Head of caudate nucleus (tissue), 42 donors: Measurements from ENCODE around the gene CEP44.
A peak's percentile ranks its signal among the peaks of the same experiment; 100 is the strongest.
"Not testable (repeated sequence)": the region's sequence is repeated elsewhere in the genome, so short reads cannot be mapped to it uniquely, and the experiment has no call there.

Experiments used
- DNase-seq, 42 donors: peaks; one replicate each; pipeline versions ENCODE4 v3.0.0 to v3.0.0-alpha.2; 2020 to 2021; ENCODE audit warnings: mixed read lengths in 7 of 42
- intact Hi-C: fragments of 100-400 bp; cut with DNase I; formaldehyde crosslinking; loops from one replicate; pipeline ENCODE4 v1.15.0; 2022

Gene CEP44, protein sequence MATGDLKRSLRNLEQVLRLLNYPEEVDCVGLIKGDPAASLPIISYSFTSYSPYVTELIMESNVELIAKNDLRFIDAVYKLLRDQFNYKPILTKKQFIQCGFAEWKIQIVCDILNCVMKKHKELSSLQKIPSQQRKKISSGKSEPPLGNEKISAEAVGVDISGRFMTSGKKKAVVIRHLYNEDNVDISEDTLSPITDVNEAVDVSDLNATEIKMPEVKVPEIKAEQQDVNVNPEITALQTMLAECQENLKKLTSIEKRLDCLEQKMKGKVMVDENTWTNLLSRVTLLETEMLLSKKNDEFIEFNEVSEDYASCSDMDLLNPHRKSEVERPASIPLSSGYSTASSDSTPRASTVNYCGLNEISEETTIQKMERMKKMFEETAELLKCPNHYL

DNA sequence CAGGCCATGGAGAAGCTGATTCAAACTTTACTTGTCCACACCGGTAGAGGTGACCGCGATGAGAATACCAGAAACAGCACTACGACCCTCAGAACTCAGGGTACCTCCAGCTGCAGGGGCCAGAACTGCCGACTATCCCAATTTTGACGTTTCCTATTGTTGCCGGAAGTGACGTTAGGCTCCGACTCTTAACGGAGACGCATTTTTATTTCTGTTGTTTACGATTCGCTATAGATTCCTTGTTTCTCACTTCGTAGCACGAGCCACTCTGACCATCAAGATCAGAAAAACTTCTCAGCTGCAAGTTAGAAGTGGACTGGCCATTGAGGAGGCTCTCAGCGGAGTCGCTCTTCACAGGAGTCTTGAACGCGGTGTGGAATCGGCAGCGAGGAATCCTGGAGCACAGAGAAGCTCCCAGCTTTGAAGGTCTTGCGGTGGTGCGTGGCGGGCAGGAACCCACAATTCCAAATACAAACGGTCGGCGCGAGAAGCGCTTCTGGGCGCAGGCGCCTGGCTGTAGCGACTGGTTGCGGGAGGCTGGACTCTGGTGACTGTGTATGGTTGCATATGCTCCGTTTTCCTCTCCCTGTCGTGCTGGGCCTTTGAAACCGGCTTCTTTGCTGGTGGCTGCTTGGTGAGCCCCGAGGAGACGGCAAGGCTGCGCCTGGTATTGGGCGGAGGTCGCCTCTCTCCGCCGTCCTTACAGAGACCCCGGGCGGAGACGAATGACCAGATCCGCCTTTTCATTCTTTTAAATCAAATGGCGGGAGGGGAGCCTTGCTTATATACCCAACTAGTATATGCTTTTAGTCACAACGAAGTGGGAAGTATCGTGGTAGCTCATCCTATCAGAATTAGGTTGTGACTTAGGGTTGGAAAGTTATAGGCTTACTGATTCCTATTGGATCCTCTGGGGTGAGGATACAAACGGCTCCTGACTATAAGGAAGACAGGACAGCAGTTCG is at the start of gene CEP44, which contains the start of gene FBXO8:
Gene CEP44 (plus strand): TSS at position 405 of the 965 bp plus-strand sequence. CDS start 15,211 bp downstream, outside the sequence.
Gene FBXO8 (minus strand): TSS at position 161 of the 965 bp plus-strand sequence. CDS start 20,575 bp downstream, outside the sequence.
- intact Hi-C loops: no loop called here
- peak; percentile 61 to 92 (median 78) for DNase-seq

DNA sequence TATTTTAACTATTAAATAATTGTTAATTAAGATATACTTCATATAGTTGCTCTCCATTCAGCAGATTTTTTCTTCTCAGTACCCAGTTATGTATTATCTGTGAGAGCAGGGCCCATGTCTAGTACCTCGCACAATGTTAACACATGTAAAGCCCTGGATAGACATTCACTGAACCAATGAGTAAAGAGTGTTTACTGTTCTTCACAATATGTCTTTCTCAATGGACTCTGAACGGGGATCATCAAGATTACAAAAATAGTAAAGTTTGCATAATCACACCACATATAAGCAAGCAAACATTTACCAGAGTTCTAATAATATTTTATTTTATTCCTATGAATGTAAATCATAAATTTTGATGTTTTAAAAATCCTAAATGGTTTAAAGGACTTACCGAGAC is 47.4 kb upstream of the CEP44 start:
- intact Hi-C loops: no loop called here
- no peak for DNase-seq

DNA sequence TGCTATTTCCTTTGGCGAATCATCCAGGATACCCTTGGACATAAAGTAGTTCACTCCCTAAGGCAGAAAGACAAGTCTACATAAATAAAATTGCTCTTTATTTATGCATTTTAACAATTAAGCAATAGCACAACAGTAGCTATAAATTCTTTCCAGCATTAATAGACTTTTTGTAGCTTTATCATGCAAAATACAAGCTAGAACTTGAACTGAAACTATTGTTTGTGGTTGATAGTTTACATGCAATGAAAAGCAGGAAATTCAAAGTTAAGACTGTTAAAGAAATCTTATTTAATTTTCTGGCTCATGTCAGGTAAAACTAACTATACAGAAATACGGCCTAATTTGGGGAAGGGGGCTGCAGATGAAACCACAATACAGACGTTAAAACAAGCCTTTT is 42.5 kb upstream of the CEP44 start:
- no peak for DNase-seq
- intact Hi-C loops: no loop called here

DNA sequence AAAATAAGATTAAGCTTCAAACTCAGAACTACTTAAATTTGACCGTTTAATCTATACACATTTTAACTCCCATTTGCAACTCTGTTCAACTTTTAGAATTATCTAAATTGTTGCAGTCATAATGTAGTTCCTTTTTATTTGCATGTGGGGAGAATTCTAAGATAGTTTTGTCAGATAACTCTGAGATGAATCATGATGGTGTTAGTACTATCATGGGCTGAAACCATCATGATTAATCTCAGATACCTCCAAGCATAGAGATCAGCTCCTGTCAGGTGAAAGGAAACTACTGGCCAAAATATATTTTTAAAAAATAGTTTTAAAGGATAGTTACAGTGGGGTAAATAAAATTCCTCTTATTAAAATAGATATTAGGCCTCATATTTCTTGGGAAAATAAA is 39.3 kb upstream of the CEP44 start:
- no peak for DNase-seq
- intact Hi-C loops: no loop called here

DNA sequence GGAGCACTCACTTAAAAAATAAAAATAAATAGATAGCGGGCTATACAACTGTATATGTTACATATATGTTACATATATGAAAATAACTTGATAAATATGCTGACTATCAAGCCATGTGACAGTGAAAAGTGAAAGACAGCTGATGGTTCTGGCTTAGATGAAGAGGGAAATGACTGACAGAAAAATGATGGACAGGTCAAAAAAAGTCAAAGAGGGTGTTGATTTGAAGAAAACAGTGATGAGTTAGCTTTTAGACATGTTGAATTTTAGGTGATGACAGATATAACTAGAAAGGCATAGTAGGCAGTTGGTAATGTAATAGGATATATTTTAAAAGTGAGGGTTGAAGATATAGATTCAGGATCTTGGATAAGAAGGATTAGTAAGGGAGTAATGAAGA is 38.0 kb upstream of the CEP44 start:
- intact Hi-C loops: no loop called here
- DNase-seq: no peak

DNA sequence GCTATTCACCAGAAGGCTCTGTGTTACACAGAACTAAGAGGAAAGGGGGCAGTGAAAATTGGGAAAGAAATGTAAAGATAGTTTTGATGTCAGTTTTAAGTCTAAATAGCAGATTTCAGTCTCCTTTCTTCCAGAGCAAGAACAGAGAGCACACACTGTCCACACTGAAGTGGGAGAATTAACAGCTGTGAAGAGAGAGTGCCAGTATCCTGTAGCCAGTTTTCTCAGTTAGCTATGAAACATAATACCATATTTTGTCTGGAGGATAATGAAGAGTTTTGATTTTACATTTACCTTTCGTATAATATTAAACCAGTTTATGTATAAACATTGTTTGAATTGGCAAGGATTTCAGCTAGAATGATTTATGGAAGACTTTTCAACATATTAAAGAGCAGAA is 35.3 kb upstream of the CEP44 start:
- intact Hi-C loops: no loop called here
- no peak for DNase-seq

DNA sequence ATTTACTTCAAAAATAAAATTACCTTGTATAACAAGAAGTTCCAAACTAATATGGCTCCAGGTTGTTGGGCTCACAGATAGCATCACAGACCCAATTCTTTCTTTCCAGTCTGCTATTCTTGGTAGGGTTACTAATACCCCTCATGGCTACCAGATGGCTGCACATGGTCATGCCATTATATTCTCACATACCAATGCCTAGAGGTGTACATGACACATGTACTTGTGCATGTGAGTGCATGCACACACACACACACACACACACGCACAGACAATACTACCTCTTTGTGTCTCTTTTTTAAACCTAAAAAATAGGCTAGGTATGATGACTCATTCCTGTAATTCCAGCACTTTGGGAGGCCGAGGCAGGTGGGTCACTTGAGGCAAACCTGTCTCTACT is 31.3 kb upstream of the CEP44 start:
- DNase-seq: no peak
- intact Hi-C loops: no loop called here

DNA sequence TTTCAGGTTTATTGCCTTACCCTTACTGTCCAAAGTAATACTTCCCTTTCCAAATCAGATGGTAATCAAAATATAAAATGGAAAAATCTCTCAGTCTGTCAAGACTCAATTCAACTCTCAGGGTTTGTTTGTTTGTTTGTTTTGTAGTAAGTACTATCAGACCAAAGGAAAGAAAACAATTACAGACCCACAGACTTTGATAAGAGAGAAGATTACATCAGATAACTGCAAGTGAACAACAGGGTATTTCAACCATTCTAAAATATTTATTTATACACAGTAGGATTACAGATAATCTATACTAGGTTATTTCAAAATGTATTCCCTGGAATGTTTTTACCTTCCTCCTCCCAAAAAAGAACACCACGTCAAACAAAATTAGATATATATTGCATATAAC is 29.1 kb upstream of the CEP44 start:
- intact Hi-C loops: no loop called here
- no peak for DNase-seq

DNA sequence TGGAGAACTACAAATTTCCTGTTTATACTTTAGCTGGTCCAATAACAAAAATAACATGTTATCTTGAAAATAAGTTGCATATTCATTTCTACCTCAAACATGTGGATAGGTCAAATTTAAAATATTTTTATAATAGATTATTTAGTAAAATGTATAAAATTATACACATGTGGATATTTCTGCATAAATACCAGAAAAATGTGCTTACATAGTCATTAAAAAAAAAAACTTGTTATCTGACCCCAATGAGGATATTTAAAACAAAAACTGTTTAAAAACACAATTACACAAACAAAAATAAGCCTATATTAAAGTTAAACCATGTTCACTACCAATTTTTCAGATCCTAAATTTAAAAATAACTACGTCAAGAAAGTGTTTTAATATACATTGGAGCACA is 28.3 kb upstream of the CEP44 start:
- intact Hi-C loops: no loop called here
- no peak for DNase-seq

DNA sequence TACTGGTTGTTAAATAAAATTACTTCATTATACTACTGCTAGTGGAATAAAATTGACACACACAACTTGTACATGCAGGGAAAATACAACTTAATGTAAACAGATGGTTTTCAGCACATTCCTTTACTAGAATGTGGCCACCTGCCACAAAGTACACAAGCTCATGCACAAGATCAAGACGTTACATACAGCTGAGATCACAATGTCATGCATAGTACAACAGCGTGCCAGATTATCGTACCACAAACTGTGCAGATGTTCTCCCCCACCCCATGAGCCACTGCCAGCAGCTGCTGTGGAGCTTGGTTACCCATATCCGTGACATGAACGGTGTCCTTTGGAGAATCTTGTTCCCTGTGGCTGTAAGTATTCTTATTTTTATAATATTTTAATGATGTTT is 27.9 kb upstream of the CEP44 start:
- intact Hi-C loops: no loop called here
- no peak for DNase-seq

DNA sequence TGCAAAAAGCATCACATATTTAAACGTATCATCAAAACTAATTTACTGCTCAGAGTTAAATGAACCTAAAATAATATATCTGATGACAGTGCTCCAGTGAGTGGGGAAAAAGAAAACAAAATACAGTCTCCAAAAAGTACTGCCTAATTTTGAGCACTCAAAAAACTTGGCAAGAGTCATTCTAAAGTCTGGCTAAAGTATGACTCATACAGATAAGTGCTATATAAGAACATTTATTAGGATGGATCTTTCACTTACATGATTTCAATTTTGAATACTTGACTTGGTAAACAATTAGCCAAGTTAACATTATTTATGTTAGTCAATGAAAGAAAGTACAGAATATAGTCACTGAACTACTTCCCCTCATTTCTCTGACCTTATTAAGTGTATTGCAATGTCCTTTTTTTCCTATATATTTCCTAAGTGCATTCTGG is 27.4 kb upstream of the CEP44 start:
- intact Hi-C loops: no loop called here

DNA sequence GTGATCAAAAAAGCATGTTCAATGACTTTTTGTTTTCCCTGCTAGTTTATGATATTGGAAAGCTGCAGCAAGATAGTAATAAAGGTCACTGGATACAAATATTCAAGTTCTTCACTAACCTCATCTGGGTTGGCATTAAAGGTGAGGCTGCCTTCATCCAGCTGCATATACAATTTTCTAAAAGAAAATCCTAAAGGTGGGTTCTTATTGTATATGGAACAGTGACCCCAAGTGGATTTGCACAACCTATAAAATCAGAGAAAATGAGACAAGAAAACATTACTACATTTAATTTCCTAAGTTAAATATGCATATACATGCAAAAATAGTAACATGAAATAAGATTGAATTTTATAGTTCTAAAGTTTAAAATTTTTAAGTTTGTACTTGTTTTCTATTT is 24.1 kb upstream of the CEP44 start:
- intact Hi-C loops: no loop called here

More for the DNA sequence above, 27.4 kb upstream of the CEP44 start:
- no peak for DNase-seq

DNA sequence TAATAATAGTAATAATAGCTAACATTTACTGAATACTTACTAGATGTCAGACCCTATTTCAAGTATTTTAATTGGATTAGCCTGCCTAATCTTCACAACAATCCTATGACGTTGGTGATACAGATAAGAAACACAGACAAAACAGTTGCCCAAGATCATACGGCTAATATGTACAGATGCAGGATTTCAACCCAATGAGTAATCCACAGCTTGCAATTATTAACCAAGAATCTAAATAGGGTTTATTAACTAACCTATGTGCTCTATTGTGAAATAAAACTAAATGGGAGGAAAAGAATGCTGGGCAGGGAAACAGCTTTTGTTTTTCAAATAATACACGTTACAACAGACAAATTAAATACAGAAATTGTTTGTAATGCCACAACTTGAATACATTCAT is 23.6 kb upstream of the CEP44 start:
- DNase-seq: no peak
- intact Hi-C loops: no loop called here

More for the DNA sequence above, 24.1 kb upstream of the CEP44 start:
- DNase-seq: no peak

DNA sequence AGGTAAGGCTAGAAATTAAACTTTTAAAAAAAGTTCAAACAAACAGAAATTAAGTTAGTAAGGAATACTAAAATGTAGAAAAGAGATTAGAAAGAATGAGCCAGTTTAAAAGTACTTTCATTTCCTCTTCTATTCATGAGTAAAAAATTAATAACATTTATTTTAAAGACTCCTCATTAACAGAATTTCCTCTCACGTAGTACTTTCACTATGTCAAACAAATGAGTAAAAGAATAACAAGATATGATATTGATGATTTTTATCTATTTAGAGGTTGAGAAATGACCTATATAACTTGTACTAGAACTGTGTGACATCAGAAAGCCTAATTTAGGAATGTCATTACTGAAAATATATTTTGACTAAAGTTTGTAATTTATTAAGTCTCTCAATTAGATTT is 22.3 kb upstream of the CEP44 start:
- intact Hi-C loops, DNase-seq: not testable (repeated sequence)

DNA sequence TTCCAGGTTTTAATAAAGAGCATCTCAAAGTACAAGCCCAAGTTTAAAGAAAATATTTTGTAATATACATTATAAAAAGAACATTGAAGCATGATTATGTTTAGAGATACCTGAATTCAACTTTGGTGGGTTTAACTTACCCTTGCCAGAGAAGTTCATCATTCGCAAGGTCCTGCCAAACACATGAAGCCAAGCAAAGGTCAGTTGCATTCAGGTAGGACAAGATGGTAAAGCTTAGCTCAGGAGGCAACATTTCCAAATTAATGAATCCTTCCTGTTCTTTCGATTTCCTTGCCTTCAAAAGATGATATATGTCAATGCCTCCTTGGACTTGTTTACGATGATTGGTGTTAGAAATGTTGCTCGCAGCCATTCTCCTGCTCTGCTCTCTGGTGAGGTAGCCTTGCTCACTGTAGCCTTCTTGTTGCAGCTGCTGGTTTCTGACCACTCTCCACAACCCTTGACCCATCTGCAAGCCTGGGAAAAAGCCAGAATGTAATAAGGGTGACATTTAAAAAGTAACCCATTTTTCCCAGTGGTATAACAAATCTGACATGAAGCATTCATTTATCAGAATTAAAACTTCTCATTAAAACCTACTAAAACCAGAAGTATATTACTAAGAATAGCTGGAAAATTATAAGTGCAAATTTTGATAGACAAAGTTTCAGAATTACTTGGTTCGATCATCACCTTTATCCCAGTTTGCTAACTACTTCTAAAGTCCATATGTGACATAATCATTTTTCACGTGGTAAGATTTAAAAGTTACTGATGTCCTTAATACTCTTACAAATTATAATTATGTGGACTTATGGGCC is 20.9 kb upstream of the CEP44 start:
- intact Hi-C loops: no loop called here
- DNase-seq: no peak

DNA sequence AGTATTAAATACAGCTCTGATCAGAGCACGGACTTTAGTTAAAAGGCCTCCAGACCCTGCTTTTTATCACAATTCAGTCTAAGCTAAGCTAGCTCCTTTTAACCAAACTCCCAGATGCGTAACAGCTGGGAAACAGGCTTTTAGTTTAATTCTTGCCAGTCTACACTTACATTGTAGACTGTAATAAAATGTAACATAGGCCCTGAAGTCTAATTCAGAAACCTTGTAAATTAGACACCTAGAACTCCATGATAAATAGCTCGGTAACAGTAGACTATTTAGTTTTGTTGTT is 20.3 kb upstream of the CEP44 start:
- intact Hi-C loops: no loop called here
- no peak for DNase-seq

DNA sequence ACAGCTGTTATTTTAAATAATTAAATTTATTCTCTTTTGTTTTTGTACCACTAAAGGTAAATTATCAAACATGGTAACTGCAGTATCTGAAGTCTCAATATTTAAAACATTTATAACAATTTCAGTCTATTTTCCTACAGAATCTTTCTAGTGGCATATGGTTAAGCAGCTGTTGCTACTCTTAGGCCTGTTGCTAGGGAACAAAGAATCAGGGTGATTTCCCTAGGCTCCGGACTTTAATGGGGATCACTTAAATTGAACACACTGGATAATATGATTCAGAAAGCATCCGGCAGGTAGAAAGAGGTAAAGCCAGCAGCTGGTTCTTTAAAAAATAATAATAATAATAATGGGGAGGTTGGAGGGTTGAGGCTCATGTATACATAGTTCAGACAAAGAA is 17.8 kb upstream of the CEP44 start:
- DNase-seq: no peak
- intact Hi-C loops: no loop called here

DNA sequence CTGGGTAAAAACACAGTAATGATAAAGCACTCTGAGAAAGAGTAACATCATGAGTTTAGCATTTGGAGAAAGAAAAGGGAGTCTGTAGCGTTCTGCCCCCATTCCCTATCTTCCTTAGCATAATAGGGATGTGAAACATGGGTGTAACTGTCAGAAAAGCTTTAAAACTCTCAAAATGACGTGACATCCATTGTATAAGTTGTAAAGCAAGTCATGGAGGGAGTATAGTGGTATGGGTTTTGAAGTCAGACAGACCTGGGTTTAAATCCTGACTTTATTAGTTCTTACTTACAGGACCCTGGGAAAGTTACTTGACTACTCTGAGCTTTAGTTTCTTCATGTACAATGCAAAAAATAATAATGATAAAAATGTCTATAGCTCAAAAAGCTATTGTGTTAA is 17.3 kb upstream of the CEP44 start:
- intact Hi-C loops: no loop called here
- no peak for DNase-seq

DNA sequence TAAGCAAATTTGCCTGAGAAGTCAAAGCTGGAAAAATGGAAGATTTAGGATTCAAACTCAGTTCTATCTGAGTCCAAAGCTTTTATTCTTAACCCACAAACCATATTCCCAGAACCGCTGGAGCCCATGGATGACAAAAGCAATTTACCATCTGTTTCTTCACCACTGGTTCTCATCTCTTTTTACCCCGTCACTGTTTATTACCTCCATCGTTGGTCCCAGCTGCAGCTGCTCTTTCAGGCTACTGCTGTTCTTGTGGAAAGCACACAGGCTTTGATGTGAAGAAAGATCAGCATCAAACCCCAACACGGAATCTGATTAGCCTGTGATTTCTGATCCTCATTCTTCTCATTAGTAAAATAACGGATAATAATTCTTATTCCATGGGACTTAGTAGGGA is 9.8 kb upstream of the CEP44 start:
- intact Hi-C loops: no loop called here
- DNase-seq: no peak
